Neural progenitor cell (in vitro differentiated cells): ENCODE data around the gene CCDC136. TPM values are rescaled to one million over a fixed set of nuclear protein-coding genes. Genes with fewer than 3 reads are reported as not detected.

Experiments used
- DNase-seq: peaks from one replicate; pipeline ENCODE4 v3.0.0-alpha.2; 2016; ENCODE audit warnings: low spot score
- H2AFZ ChIP-seq: fragments of 200-600 bp; sonication (generic); replicated peaks from 2 replicates; pipeline ENCODE4 v1.6.1; 2016; ENCODE audit warnings: antibody characterized with exemption
- H3F3A ChIP-seq: fragments of 200-600 bp; sonication (generic); 2 replicates; pipeline ENCODE4 v1.6.1; 2016; ENCODE audit warnings: antibody characterized with exemption, low read depth
- H3K27ac ChIP-seq: fragments of 200-600 bp; sonication (generic); 2 replicates; pipeline ENCODE4 v1.5.1; 2016; ENCODE audit warnings: mild to moderate bottlenecking
- H3K27me3 ChIP-seq: fragments of 200-600 bp; sonication (generic); 2 replicates; pipeline ENCODE4 v1.6.1; 2016; ENCODE audit warnings: mild to moderate bottlenecking, moderate library complexity
- H3K36me3 ChIP-seq: fragments of 200-600 bp; sonication (generic); 2 replicates; pipeline ENCODE4 v1.5.1; 2016
- H3K4me1 ChIP-seq: fragments of 200-600 bp; sonication (generic); 2 replicates; pipeline ENCODE4 v1.6.1; 2016; ENCODE audit warnings: mixed run types
- H3K4me2 ChIP-seq: fragments of 200-600 bp; sonication (generic); 2 replicates; pipeline ENCODE4 v1.6.1; 2016
- H3K4me3 ChIP-seq: fragments of 200-600 bp; sonication (generic); 2 replicates; pipeline ENCODE4 v1.5.1; 2016
- H3K79me2 ChIP-seq: fragments of 200-600 bp; sonication (generic); 2 replicates; pipeline ENCODE4 v1.6.1; 2016; ENCODE audit warnings: low read depth
- H3K9ac ChIP-seq: fragments of 200-600 bp; sonication (generic); 2 replicates; pipeline ENCODE4 v1.6.1; 2016
- H3K9me3 ChIP-seq: fragments of 200-600 bp; sonication (generic); 2 replicates; pipeline ENCODE4 v1.5.1; 2016; ENCODE audit warnings: low read depth
- H4K20me1 ChIP-seq: fragments of 200-600 bp; sonication (generic); 2 replicates; pipeline ENCODE4 v1.6.1; 2016; ENCODE audit warnings: low read depth
- H3K27ac Mint-ChIP-seq: 3 replicates; pipeline ENCODE4 v1.8.0; 2021; ENCODE audit warnings: mixed read lengths
- H3K27me3 Mint-ChIP-seq: 2 replicates; pipeline ENCODE4 v1.8.0; 2022; ENCODE audit warnings: low read depth, mild to moderate bottlenecking, inconsistent platforms, moderate library complexity, mixed read lengths; ENCODE audit not compliant: insufficient read depth
- H3K36me3 Mint-ChIP-seq: 3 replicates; pipeline ENCODE4 v1.8.0; 2021; ENCODE audit warnings: mixed read lengths
- H3K4me1 Mint-ChIP-seq: 3 replicates; pipeline ENCODE4 v1.8.0; 2021; ENCODE audit warnings: mixed read lengths
- H3K4me3 Mint-ChIP-seq: 3 replicates; pipeline ENCODE4 v1.8.0; 2021; ENCODE audit warnings: mild to moderate bottlenecking, moderate library complexity, mixed read lengths
- H3K9me3 Mint-ChIP-seq: 3 replicates; pipeline ENCODE4 v1.8.0; 2020; ENCODE audit warnings: mixed read lengths
- CTCF ChIP-seq: fragments of 200-600 bp; sonication (generic); IDR thresholded peaks from 2 replicates; pipeline ENCODE4 v1.5.1; 2017; ENCODE audit warnings: antibody characterized with exemption, mild to moderate bottlenecking
- EZH2 ChIP-seq: fragments of 200-600 bp; sonication (generic); IDR thresholded peaks from 2 replicates; pipeline ENCODE4 v1.6.1; 2017; ENCODE audit warnings: antibody characterized with exemption, mild to moderate bottlenecking, moderate library complexity
- EZH2phosphoT487 ChIP-seq: fragments of 200-600 bp; sonication (generic); IDR thresholded peaks from 2 replicates; pipeline ENCODE4 v1.6.1; 2017; ENCODE audit warnings: antibody characterized with exemption
- total RNA-seq: library from RNA; depleted of rRNA; stranded (reverse); fragments of >200 nt; gene quantifications from 2 replicates; pipeline ENCODE4 v1.2.3, GENCODE V29; 2015; ENCODE audit warnings: low replicate concordance

Gene CCDC136
- total RNA-seq, 1 donor from 2014 or later, result 93.6 TPM

GRCh38 chr7:128757203-128757602, 34.6 kb upstream of the CCDC136 start:
- H3K4me2 ChIP-seq, result no peak overlapping the region
- peaks cover 31% of the 10 kb centered on the region for H3K36me3 ChIP-seq
- H3K9me3 ChIP-seq, result no peaks in the 10 kb centered on the region
- H3F3A ChIP-seq, result peaks cover 12% of the 10 kb centered on the region
- no peak overlapping the region for H3K27ac ChIP-seq
- no peak overlapping the region for H3K9ac ChIP-seq
- H2AFZ ChIP-seq, result no peak overlapping the region
- TF ChIP-seq CTCF (no peak), EZH2phosphoT487 (no peak), EZH2 (no peak)
- Mint-ChIP-seq H3K27me3 (no peaks in the 10 kb centered on the region), H3K27ac (no peak overlapping the region), H3K4me1 (no peaks in the 10 kb centered on the region), H3K36me3 (peaks cover 25% of the 10 kb centered on the region), H3K4me3 (no peak overlapping the region), H3K9me3 (no peaks in the 10 kb centered on the region)
- H3K4me1 ChIP-seq, result no peaks in the 10 kb centered on the region
- no peak overlapping the region for H3K4me3 ChIP-seq
- H3K27me3 ChIP-seq, result no peaks in the 10 kb centered on the region
- H3K79me2 ChIP-seq, result peaks cover 19% of the 10 kb centered on the region
- peaks cover 25% of the 10 kb centered on the region for H4K20me1 ChIP-seq
- no peak for DNase-seq

GRCh38 chr7:128758553-128758952, 33.2 kb upstream of the CCDC136 start:
- H3K36me3 Mint-ChIP-seq, result peaks cover 25% of the 10 kb centered on the region
- H3K9me3 ChIP-seq, result no peaks in the 10 kb centered on the region
- no peak overlapping the region for H3K4me3 ChIP-seq
- no peak overlapping the region for H3K4me3 Mint-ChIP-seq
- no peak overlapping the region for H3K27ac ChIP-seq
- H3K27me3 ChIP-seq, result no peaks in the 10 kb centered on the region
- TF ChIP-seq CTCF (no peak), EZH2phosphoT487 (no peak), EZH2 (no peak)
- H3K4me2 ChIP-seq, result no peak overlapping the region
- H3F3A ChIP-seq, result peaks cover 12% of the 10 kb centered on the region
- no peaks in the 10 kb centered on the region for H3K27me3 Mint-ChIP-seq
- H3K4me1 ChIP-seq, result no peaks in the 10 kb centered on the region
- H2AFZ ChIP-seq, result no peak overlapping the region
- H3K27ac Mint-ChIP-seq, result no peak overlapping the region
- H3K79me2 ChIP-seq, result peaks cover 11% of the 10 kb centered on the region
- no peaks in the 10 kb centered on the region for H3K4me1 Mint-ChIP-seq
- no peak for DNase-seq
- H3K9me3 Mint-ChIP-seq, result no peaks in the 10 kb centered on the region
- peaks cover 27% of the 10 kb centered on the region for H3K36me3 ChIP-seq
- H3K9ac ChIP-seq, result no peak overlapping the region
- H4K20me1 ChIP-seq, result peaks cover 18% of the 10 kb centered on the region

GRCh38 chr7:128759242-128759641, 32.5 kb upstream of the CCDC136 start:
- Histone ChIP-seq H3K27ac (no peak overlapping the region), H3K36me3 (peaks cover 25% of the 10 kb centered on the region), H2AFZ (no peak overlapping the region), H3K4me3 (no peak overlapping the region), H3K79me2 (peaks cover 11% of the 10 kb centered on the region), H3F3A (peaks cover 12% of the 10 kb centered on the region), H3K9ac (no peak overlapping the region), H3K27me3 (no peaks in the 10 kb centered on the region), H3K4me1 (no peaks in the 10 kb centered on the region), H3K4me2 (no peak overlapping the region), H4K20me1 (peaks cover 18% of the 10 kb centered on the region), H3K9me3 (no peaks in the 10 kb centered on the region)
- H3K36me3 Mint-ChIP-seq, result peaks cover 22% of the 10 kb centered on the region
- H3K4me1 Mint-ChIP-seq, result no peaks in the 10 kb centered on the region
- H3K4me3 Mint-ChIP-seq, result no peak overlapping the region
- H3K27me3 Mint-ChIP-seq, result no peaks in the 10 kb centered on the region
- H3K9me3 Mint-ChIP-seq, result no peaks in the 10 kb centered on the region
- DNase-seq, result no peak
- TF ChIP-seq EZH2 (no peak), EZH2phosphoT487 (no peak), CTCF (no peak)
- H3K27ac Mint-ChIP-seq, result no peak overlapping the region
